NCI-H2107 treated with DMSO at 0.1 percent for 48 hours (cell line): ENCODE data around the gene ALDH3A2.
"Not testable (repeated sequence)": the region's sequence is repeated elsewhere in the genome, so short reads cannot be mapped to it uniquely, and the experiment has no call there.

ENCODE experiments used
- DNase-seq: peaks from one replicate; lab custom pipeline; 2025; ENCODE audit not compliant: unreplicated experiment; lab: John Stamatoyannopoulos, UW

Gene ALDH3A2

DNA sequence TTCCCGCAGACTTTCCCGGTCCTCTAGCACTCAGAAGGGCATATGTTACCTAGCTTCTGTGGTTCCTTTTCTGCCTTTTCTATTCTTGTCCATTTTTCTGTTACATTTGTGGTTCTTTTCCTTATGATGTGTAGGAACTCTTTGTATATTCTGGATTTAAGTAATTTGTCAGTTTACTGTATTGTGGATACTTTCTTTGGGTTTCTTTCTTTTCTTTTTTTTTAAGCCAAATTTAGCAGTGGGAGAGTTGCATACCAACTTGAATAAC lies 657 bp downstream of the ALDH3A2 start:
- DNase-seq, result peak; percentile 13

GRCh38 chr17:19650826-19651225 lies 2.3 kb downstream of the ALDH3A2 start:
- DNase-seq, result no peak

- DNase-seq, result no peak
These were observed 3.1 kb downstream of the ALDH3A2 start for GRCh38 chr17:19651451-19652238.

DNA sequence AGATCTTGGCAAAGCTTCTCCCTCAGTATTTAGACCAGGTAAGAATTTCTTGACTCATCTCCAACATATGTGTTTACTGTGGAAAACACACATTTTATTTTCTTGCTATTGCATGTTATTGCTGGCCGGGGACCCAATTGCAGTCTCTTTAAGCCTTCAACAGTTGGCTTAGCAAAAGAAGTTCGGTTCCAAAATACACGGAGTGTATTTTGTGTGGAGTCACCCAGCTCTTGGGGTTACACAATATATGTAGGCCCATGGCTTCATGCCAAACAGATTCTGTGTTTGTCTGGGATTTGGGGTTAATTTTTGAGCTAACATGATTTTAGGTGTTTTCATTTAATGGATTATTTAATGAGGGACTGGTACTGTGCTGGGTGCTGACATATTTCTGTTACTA lies 4.0 kb downstream of the ALDH3A2 start:
- no peak for DNase-seq

DNA sequence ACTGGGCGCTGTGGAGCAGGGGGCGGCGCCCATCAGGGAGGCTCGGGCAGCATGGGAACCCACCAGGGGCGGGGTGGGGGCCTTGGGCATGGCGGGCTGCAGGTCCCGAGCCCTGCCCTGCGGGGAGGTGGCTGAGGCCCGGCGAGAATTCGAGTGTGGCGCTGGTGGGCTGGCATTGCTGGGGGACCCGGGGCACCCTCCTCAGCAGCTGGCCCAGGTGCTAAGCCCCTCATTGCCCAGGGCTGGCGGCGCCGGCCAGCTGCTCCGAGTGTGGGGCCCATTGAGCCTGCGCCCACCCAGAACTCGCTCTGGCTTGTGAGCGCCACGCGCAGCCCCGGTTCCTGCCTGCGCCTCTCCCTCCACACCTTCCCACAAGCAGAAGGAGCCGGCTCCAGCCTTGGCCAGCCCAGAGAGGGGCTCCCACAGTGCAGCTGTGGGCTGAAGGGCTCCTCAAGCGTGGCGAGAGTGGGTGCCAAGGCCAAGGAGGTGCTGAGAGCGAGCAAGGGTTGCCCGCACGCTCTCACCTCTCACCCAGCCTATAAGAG lies 5.9 kb downstream of the ALDH3A2 start:
- DNase-seq, result no peak

GRCh38 chr17:19654896-19655295 lies 6.3 kb downstream of the ALDH3A2 start:
- no peak for DNase-seq

DNA sequence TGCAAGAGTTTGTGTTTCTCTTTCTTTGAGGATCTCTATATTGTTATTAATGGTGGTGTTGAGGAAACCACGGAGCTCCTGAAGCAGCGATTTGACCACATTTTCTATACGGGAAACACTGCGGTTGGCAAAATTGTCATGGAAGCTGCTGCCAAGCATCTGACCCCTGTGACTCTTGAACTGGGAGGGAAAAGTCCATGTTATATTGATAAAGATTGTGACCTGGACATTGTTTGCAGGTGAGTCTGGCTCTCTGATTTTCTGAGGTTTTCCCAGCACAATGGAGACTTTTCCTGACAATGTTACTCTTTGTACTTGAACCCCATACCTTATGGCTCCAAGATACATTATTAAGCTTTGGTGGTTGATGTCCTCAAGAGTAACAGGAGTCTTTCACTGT lies 7.8 kb downstream of the ALDH3A2 start:
- DNase-seq, result no peak

- DNase-seq, result no peak
These were observed 8.5 kb downstream of the ALDH3A2 start for GRCh38 chr17:19656851-19657581.

GRCh38 chr17:19659366-19660177 lies 11.0 kb downstream of the ALDH3A2 start:
- no peak for DNase-seq

- no peak for DNase-seq
These were observed 11.8 kb downstream of the ALDH3A2 start for GRCh38 chr17:19660219-19660870.

DNA sequence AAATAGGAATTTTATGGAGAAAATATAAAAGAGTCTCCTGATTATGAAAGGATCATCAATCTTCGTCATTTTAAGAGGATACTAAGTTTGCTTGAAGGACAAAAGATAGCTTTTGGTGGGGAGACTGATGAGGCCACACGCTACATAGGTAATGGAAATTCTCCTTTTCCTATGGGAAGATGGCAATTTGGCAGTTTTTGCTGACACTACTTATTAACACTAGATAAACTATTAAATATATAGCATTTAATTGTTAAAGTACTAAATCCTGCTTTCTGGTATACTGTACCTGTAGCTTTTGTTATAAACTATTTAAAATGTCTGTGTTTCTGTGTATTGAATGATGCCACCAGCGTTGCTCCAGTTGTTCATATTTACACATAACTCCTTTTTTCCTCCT lies 12.6 kb downstream of the ALDH3A2 start:
- no peak for DNase-seq

DNA sequence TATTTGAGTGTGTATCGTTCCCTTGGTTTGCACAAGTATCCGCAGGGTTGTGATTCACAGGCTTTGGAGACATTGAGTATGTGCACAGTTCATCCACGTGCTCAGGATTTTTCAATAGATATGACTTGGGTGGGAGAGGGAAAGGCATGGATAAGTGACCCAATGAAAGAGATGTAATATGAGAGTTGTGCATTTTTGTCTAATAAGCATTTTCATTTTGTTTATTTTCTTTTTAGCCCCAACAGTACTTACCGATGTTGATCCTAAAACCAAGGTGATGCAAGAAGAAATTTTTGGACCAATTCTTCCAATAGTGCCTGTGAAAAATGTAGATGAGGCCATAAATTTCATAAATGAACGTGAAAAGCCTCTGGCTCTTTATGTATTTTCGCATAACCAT lies 14.5 kb downstream of the ALDH3A2 start:
- no peak for DNase-seq

- no peak for DNase-seq
These were observed 15.7 kb downstream of the ALDH3A2 start for GRCh38 chr17:19664136-19664820.

DNA sequence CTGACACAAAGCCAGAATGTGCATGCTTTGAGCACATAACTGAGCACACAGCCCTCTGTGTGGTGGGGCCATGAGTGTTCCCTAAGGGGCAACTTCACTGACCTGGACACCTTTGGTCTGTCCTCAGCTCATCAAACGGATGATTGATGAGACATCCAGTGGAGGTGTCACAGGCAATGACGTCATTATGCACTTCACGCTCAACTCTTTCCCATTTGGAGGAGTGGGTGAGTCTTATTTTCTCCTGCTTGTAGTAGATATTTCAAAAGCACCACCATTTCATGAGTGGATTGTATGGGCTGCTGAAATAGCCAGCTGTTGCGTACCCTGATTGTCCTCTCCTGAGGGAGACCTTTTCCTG lies 16.2 kb downstream of the ALDH3A2 start:
- no peak for DNase-seq

GRCh38 chr17:19669680-19670079 lies 21.1 kb downstream of the ALDH3A2 start:
- not testable (repeated sequence) for DNase-seq

GRCh38 chr17:19670908-19671307 lies 22.4 kb downstream of the ALDH3A2 start:
- no peak for DNase-seq

- peak; percentile 1 for DNase-seq
These were observed 22.9 kb downstream of the ALDH3A2 start for GRCh38 chr17:19671433-19671832.

- DNase-seq, result no peak
These were observed 23.6 kb downstream of the ALDH3A2 start for GRCh38 chr17:19672009-19672750.

GRCh38 chr17:19673623-19674022 lies 25.1 kb downstream of the ALDH3A2 start:
- no peak for DNase-seq

- DNase-seq, result no peak
These were observed 28.3 kb downstream of the ALDH3A2 start for GRCh38 chr17:19676896-19677295.
